Thyroid gland (tissue), 4 donors: ENCODE results near the gene LRCH3.

ENCODE experiments used
- POLR2A ChIP-seq, 2 donors: fragments of 450-650 bp; IDR thresholded peaks; one replicate each; pipeline ENCODE4 v1.6.1; 2017; ENCODE audit warnings: antibody characterized with exemption in 2 of 2, mild to moderate bottlenecking in 2 of 2, moderate library complexity in 1 of 2
- TF ChIP-seq, protein P1 (sequence below), 6 experiments: fragments of 200-600 bp in 3 of 6; fragments of 450-650 bp in 3 of 6; sonication (generic) in 3 of 6; IDR thresholded peaks; one replicate each; pipeline ENCODE4 v1.5.1; 2016 to 2019; ENCODE audit warnings: antibody characterized with exemption in 6 of 6, mild to moderate bottlenecking in 2 of 6, inconsistent platforms in 1 of 6, moderate library complexity in 1 of 6

DNA sequence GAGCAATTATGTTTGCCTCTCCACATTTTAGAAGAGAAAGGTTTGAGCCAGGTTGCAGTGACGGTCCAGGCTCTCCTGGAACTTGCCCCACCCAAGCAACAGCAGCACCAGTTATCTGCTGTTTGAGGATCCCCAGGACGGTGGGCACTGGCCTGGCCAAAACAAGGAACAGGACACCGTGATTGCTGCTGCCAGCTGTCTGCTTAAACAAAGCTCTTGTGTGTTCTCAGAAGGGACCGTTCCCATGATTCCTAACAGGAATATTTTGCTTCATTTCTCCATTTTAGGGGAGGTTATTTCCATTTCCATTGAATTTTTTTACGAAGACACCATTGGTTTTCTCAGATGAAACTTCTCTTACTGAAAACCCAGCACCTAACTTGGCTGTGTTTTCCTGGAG, 92.5 kb downstream of the LRCH3 start:
- TF ChIP-seq, protein P1, sequence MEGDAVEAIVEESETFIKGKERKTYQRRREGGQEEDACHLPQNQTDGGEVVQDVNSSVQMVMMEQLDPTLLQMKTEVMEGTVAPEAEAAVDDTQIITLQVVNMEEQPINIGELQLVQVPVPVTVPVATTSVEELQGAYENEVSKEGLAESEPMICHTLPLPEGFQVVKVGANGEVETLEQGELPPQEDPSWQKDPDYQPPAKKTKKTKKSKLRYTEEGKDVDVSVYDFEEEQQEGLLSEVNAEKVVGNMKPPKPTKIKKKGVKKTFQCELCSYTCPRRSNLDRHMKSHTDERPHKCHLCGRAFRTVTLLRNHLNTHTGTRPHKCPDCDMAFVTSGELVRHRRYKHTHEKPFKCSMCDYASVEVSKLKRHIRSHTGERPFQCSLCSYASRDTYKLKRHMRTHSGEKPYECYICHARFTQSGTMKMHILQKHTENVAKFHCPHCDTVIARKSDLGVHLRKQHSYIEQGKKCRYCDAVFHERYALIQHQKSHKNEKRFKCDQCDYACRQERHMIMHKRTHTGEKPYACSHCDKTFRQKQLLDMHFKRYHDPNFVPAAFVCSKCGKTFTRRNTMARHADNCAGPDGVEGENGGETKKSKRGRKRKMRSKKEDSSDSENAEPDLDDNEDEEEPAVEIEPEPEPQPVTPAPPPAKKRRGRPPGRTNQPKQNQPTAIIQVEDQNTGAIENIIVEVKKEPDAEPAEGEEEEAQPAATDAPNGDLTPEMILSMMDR (IDR thresholded peaks at IDR 0.05) = no peak
- no peak for TF ChIP-seq POLR2A (IDR thresholded peaks at IDR 0.05)
